ENCODE results near the gene JTB. TPM values are rescaled to one million over a fixed set of nuclear protein-coding genes. Genes with fewer than 3 reads are reported as not detected.

JTB gene
- total and polyA plus RNA-seq, 2 experiments from 2014 or later = 213 to 217 TPM

DNA sequence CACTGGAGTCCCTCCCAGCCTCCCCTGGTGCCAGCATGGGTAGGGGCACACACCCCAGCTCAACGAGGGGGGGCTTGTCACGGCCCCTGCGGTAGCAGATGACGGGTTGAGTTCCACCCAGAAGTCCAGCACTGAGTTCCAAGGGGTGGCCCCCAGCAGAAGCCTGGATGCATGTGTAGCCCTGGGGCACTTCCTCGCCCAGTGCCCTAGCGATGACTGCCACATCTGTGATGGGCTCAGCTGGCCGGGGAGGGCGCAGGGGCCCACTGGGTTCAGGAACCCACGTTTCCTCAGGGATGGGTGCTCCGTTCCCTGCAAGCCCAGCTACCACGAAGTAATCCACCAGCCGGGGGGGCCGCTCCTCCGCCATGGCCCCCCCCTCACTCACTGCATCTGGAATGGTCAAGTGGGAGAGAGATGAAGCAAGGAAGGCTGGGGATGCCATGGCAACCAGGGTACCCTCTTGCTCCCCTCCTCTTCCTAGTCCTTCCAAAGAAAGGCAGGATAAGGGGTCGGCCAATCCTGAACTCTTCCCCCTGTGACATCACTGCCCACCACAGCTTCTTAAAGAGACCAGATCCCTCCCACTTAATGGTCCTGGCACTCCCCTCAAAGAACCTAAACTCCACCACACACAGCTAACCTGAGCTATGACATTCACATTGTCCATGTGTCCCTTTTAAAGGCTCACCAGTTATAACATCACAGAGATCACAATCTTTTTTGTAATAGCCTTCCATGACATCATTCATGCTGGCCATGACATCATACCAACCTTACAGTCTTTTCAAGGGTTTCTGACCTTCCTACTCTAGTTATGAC is 33.3 kb downstream of the JTB start:
- Histone ChIP-seq H4K20me1 (ENCODE audit: insufficient read depth, poor library complexity, severe bottlenecking) (peaks cover 3% of the 10 kb centered on the region), H2AFZ (no peak overlapping the region), H3K79me2 (peaks cover 27% of the 10 kb centered on the region), H3K4me2 (peak overlapping the region; percentile 92), H3K9me2 (replicated peaks; ENCODE audit: insufficient read depth) (no peaks in the 10 kb centered on the region), H3K36me3 (replicated peaks; ENCODE audit: insufficient read depth, low read depth) (no peaks in the 10 kb centered on the region), H3K4me1 (ENCODE audit: insufficient read depth) (peaks cover 7% of the 10 kb centered on the region), H3K27me3 (no peaks in the 10 kb centered on the region), H3K4me3 (no peak overlapping the region), H3K9me3 (ENCODE audit: low read depth) (no peaks in the 10 kb centered on the region), H3K27ac (no peak overlapping the region)
- TF ChIP-seq EZH2 (IDR thresholded peaks at IDR 0.05; ENCODE audit: borderline replicate concordance) = no peak
- TF ChIP-seq, protein P1, sequence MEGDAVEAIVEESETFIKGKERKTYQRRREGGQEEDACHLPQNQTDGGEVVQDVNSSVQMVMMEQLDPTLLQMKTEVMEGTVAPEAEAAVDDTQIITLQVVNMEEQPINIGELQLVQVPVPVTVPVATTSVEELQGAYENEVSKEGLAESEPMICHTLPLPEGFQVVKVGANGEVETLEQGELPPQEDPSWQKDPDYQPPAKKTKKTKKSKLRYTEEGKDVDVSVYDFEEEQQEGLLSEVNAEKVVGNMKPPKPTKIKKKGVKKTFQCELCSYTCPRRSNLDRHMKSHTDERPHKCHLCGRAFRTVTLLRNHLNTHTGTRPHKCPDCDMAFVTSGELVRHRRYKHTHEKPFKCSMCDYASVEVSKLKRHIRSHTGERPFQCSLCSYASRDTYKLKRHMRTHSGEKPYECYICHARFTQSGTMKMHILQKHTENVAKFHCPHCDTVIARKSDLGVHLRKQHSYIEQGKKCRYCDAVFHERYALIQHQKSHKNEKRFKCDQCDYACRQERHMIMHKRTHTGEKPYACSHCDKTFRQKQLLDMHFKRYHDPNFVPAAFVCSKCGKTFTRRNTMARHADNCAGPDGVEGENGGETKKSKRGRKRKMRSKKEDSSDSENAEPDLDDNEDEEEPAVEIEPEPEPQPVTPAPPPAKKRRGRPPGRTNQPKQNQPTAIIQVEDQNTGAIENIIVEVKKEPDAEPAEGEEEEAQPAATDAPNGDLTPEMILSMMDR (IDR thresholded peaks at IDR 0.05; ENCODE audit: poor library complexity) = no peak
- no peak for TF ChIP-seq EZH2phosphoT487 (IDR thresholded peaks at IDR 0.05; ENCODE audit: low read depth, severe bottlenecking, unreplicated experiment)
- DNase-seq (ENCODE audit: low spot score) = no peak
- 94% methylated on average over 15 of the region's 15 CpGs for whole genome bisulfite sequencing (ENCODE audit: low lambda C conversion rate, missing lambda C conversion rate)

DNA sequence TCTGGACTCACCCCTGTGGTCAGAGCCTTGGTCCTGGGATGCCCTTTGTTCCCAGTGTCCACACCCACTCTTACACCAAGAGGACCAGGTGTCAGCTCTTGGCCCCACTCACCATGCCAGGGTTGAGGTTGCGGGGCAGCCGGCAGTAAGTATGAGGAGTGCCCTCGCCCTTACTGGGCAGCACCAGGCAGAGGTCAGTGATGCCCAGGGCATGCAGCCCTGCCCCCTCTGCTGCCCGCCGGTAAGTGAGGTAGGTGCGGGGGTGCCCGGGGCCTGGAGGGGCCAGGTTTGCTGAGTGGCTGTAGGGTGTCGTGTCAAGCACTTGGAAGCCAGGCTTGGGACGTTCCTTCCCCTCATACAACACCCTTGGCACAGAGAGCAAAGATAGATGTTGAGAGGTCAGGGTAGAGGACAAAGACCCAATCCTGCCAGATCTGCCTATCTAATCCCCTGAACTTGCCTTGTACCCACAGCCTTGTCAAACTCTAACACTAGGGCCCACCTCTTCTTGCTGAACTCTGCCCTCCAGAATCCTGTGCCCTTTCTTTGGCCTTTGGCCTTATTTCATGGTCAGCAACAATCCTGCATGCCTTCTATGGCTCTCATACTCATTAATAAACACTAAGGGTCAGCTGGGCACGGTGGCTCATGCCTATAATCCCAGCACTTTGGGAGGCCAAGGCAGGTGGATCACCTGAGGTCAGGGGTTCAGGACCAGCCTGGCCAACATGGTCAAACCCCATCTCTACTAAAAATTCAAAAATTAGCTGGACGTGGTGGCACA is 34.5 kb downstream of the JTB start:
- Histone ChIP-seq H2AFZ (no peak overlapping the region), H3K27ac (no peak overlapping the region), H3K4me3 (no peak overlapping the region), H3K9me3 (ENCODE audit: low read depth) (no peaks in the 10 kb centered on the region), H3K27me3 (no peaks in the 10 kb centered on the region), H3K9me2 (replicated peaks; ENCODE audit: insufficient read depth) (no peaks in the 10 kb centered on the region), H3K79me2 (peaks cover 27% of the 10 kb centered on the region), H3K4me2 (no peak overlapping the region), H4K20me1 (ENCODE audit: insufficient read depth, poor library complexity, severe bottlenecking) (peaks cover 3% of the 10 kb centered on the region), H3K36me3 (replicated peaks; ENCODE audit: insufficient read depth, low read depth) (no peaks in the 10 kb centered on the region), H3K4me1 (ENCODE audit: insufficient read depth) (peaks cover 7% of the 10 kb centered on the region)
- DNase-seq (ENCODE audit: low spot score) = no peak
- 95% methylated on average over 10 of the region's 11 CpGs for WGBS (ENCODE audit: low lambda C conversion rate, missing lambda C conversion rate)
- TF ChIP-seq, protein P1 (IDR thresholded peaks at IDR 0.05; ENCODE audit: poor library complexity) = no peak
- TF ChIP-seq EZH2 (IDR thresholded peaks at IDR 0.05; ENCODE audit: borderline replicate concordance) (no peak), EZH2phosphoT487 (IDR thresholded peaks at IDR 0.05; ENCODE audit: low read depth, severe bottlenecking, unreplicated experiment) (no peak)

DNA sequence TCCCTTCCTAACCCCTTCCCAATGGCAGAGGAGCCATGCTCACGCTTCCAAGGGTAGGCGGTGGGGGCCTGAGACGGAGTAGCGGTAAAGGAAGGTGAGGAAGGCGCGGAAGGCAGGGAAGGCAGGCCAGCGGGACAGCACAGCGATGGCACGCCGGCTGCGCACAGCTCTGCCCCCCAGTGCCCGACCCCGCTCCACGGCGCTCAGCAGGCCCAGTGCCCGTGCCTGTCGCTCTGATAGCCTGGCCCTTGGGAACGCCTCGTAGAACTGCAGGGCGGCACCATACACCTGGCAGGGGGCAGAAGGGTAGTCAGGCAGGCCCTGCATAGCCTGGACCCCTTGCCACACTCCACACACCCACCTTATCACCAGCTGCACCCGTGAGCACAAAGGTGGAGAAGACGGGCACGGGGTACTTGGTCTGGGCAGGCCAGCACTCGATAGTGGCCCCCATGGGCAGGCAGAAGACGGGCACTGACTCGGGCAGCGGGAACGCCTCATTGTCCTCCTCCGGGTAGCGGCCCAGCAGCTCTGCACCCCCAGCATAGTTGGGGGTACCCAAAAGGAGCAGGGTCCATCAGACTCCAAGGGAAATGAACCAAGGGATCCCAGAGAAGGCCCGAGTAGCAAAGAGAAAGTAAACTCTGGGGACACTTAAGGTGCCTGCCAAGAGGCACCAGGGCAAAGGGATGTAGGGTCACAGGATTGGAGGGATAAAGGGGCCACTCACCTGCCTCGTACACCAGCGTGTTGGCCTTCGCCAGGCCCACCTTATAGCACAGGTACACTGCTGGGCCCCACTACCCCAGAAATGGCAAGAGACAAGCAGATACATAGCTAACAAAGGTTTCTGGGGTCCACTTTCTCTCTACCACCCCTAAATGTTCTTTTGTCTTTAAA is 35.4 kb downstream of the JTB start:
- 98% methylated on average over 33 of the region's 34 CpGs for WGBS (ENCODE audit: low lambda C conversion rate, missing lambda C conversion rate)
- H3K27me3 ChIP-seq = no peaks in the 10 kb centered on the region
- no peak overlapping the region for H3K27ac ChIP-seq
- no peak overlapping the region for H2AFZ ChIP-seq
- no peak overlapping the region for H3K4me2 ChIP-seq
- peaks cover 3% of the 10 kb centered on the region for H4K20me1 ChIP-seq (ENCODE audit: insufficient read depth, poor library complexity, severe bottlenecking)
- no peak overlapping the region for H3K4me3 ChIP-seq
- H3K4me1 ChIP-seq (ENCODE audit: insufficient read depth) = peaks cover 7% of the 10 kb centered on the region
- no peaks in the 10 kb centered on the region for H3K36me3 ChIP-seq (replicated peaks; ENCODE audit: insufficient read depth, low read depth)
- H3K9me3 ChIP-seq (ENCODE audit: low read depth) = no peaks in the 10 kb centered on the region
- TF ChIP-seq EZH2phosphoT487 (IDR thresholded peaks at IDR 0.05; ENCODE audit: low read depth, severe bottlenecking, unreplicated experiment) (no peak), EZH2 (IDR thresholded peaks at IDR 0.05; ENCODE audit: borderline replicate concordance) (no peak)
- TF ChIP-seq, protein P1 (IDR thresholded peaks at IDR 0.05; ENCODE audit: poor library complexity) = no peak
- no peaks in the 10 kb centered on the region for H3K9me2 ChIP-seq (replicated peaks; ENCODE audit: insufficient read depth)
- no peak for DNase-seq (ENCODE audit: low spot score)
- peaks cover 27% of the 10 kb centered on the region for H3K79me2 ChIP-seq
